B cell (primary cell): ENCODE measurements around the gene CGB3. TPM values are rescaled to one million over a fixed set of nuclear protein-coding genes. Genes with fewer than 3 reads are reported as not detected.

Experiments used
- ATAC-seq: fragments of 200-7000 bp; cut with Tn5 transposase; one replicate; pipeline ENCODE4 v1.10.0; 2021; ENCODE audit warnings: low read depth, mild to moderate bottlenecking, moderate number of reproducible peaks, moderate library complexity
- CTCF ChIA-PET: fragments of 350-600 bp; sonication (Branson Sonifier 250); formaldehyde crosslinking; loops from one replicate; lab custom pipeline; 2021; ENCODE audit warnings: antibody characterized with exemption, inconsistent platforms; lab: Charles Lee
- POLR2A ChIA-PET: fragments of 350-600 bp; sonication (Branson Sonifier 250); formaldehyde crosslinking; loops from one replicate; lab custom pipeline; 2021; ENCODE audit warnings: antibody characterized with exemption; lab: Charles Lee
- DNase-seq: peaks from one replicate; pipeline ENCODE4 v3.0.0; 2013
- H2AFZ ChIP-seq: 2 replicates; pipeline ENCODE4 v1.6.1; 2012; ENCODE audit warnings: mild to moderate bottlenecking, low read depth, low read length; ENCODE audit not compliant: insufficient read depth, poor library complexity, severe bottlenecking
- H3K27ac ChIP-seq, 2 donors: 1 replicate in 1 of 2; 2 replicates in 1 of 2; pipeline ENCODE4 v1.5.1; 2012 to 2013; ENCODE audit warnings: low read length in 2 of 2, mild to moderate bottlenecking in 2 of 2, moderate library complexity in 1 of 2
- H3K27me3 ChIP-seq, 4 experiments: fragments of 200-600 bp in 1 of 4; sonication (generic) in 1 of 4; replicated peaks in 1 of 4; 1 replicate in 2 of 4; 2 replicates in 2 of 4; pipeline versions ENCODE4 v1.6.1 to v1.7.0; 2013 to 2016; ENCODE audit warnings: low read length in 3 of 4, mild to moderate bottlenecking in 2 of 4, mixed read lengths in 1 of 4, moderate library complexity in 1 of 4; ENCODE audit not compliant: insufficient read depth in 4 of 4, control insufficient read depth in 3 of 4; ENCODE audit errors: control extremely low read depth in 1 of 4
- H3K36me3 ChIP-seq, 2 experiments: replicated peaks in 1 of 2; 1 replicate in 1 of 2; 2 replicates in 1 of 2; pipeline versions ENCODE4 v1.6.1 to v1.7.1; 2013; ENCODE audit warnings: low read length in 1 of 2; ENCODE audit not compliant: insufficient read depth in 2 of 2, control insufficient read depth in 1 of 2; ENCODE audit errors: control extremely low read depth in 1 of 2, extremely low read depth in 1 of 2
- H3K4me1 ChIP-seq, 2 donors: fragments of 200-600 bp in 1 of 2; sonication (generic) in 1 of 2; 1 replicate in 1 of 2; 2 replicates in 1 of 2; pipeline versions ENCODE4 v1.5.1 to v1.6.1; 2013 to 2017; ENCODE audit warnings: low read length in 2 of 2; ENCODE audit not compliant: control insufficient read depth in 2 of 2, insufficient read depth in 2 of 2
- H3K4me2 ChIP-seq: replicated peaks from 2 replicates; pipeline ENCODE3; 2012; ENCODE audit warnings: mild to moderate bottlenecking, low read depth, low read length; ENCODE audit not compliant: poor library complexity, severe bottlenecking
- H3K4me3 ChIP-seq, 5 experiments: fragments of 200-600 bp in 1 of 5; sonication (generic) in 1 of 5; 1 replicate in 3 of 5; 2 replicates in 2 of 5; pipeline versions ENCODE4 v1.5.1 to v1.7.0; 2011 to 2016; ENCODE audit warnings: low read length in 4 of 5, mild to moderate bottlenecking in 4 of 5, low read depth in 2 of 5, control low read depth in 1 of 5, moderate library complexity in 1 of 5; ENCODE audit not compliant: insufficient read depth in 1 of 5; ENCODE audit errors: control extremely low read depth in 1 of 5, extremely low read depth in 1 of 5
- H3K79me2 ChIP-seq: fragments of 200-600 bp; sonication (generic); one replicate; pipeline ENCODE4 v1.6.0; 2016; ENCODE audit warnings: low read length; ENCODE audit not compliant: control insufficient read depth, insufficient read depth
- H3K9ac ChIP-seq: fragments of 200-600 bp; sonication (generic); 2 replicates; pipeline ENCODE4 v1.6.1; 2017; ENCODE audit warnings: mild to moderate bottlenecking, low read length, moderate library complexity
- H3K9me3 ChIP-seq, 3 donors: one replicate each; pipeline versions ENCODE4 v1.6.1 to v1.7.1; 2013; ENCODE audit warnings: low read length in 2 of 3; ENCODE audit not compliant: control insufficient read depth in 2 of 3, insufficient read depth in 1 of 3; ENCODE audit errors: control extremely low read depth in 1 of 3
- H4K20me1 ChIP-seq: 2 replicates; pipeline ENCODE4 v1.6.0; 2012; ENCODE audit warnings: mild to moderate bottlenecking, low read length; ENCODE audit not compliant: insufficient read depth, control insufficient read depth, poor library complexity, severe bottlenecking
- H3K27ac Mint-ChIP-seq: one replicate; pipeline ENCODE4 v1.8.0; 2021; ENCODE audit warnings: mixed read lengths
- H3K27me3 Mint-ChIP-seq: one replicate; pipeline ENCODE4 v1.8.0; 2021; ENCODE audit warnings: mixed read lengths
- H3K4me1 Mint-ChIP-seq: one replicate; pipeline ENCODE4 v1.8.0; 2021; ENCODE audit warnings: mixed read lengths
- H3K4me3 Mint-ChIP-seq: one replicate; pipeline ENCODE4 v1.8.0; 2021; ENCODE audit warnings: mixed read lengths
- H3K9me3 Mint-ChIP-seq: one replicate; pipeline ENCODE4 v1.8.0; 2022; ENCODE audit warnings: mixed read lengths; ENCODE audit not compliant: insufficient read depth
- EZH2 ChIP-seq: IDR thresholded peaks from 2 replicates; pipeline ENCODE4 v1.6.1; 2012; ENCODE audit warnings: borderline replicate concordance, low read depth, mild to moderate bottlenecking, moderate library complexity, low read length; ENCODE audit not compliant: insufficient read depth, poor library complexity, severe bottlenecking
- WGBS: methylation state at CpG from one replicate; pipeline ENCODE4 v1.1.5; 2013; ENCODE audit warnings: missing lambda C conversion rate; ENCODE audit not compliant: insufficient coverage; 5-methylcytosine and 5-hydroxymethylcytosine counted together
- intact Hi-C: fragments of 100-400 bp; cut with micrococcal nuclease; formaldehyde crosslinking; loops from one replicate; pipeline ENCODE4 v1.10.0; 2022
- polyA plus RNA-seq: library from polyadenylated mRNA; depleted of rRNA; stranded (reverse); fragments of >200 nt; gene quantifications from 2 replicates; pipeline ENCODE4 v1.2.3, GENCODE V29; 2012
- total RNA-seq, 2 donors: library from RNA; stranded (reverse); fragments of 120-200 nt in 1 of 2; gene quantifications; 1 replicate in 1 of 2; 2 replicates in 1 of 2; pipeline versions ENCODE4 v1.2.3 to v1.2.4, GENCODE V29; 2013 to 2022
- TF ChIP-seq, protein P1 (sequence below): fragments of 200-600 bp; IDR thresholded peaks from one replicate; pipeline ENCODE4 v1.8.0; 2022; ENCODE audit warnings: antibody characterized with exemption, mild to moderate bottlenecking

The CGB3 gene
- total and polyA plus RNA-seq, 2 donors (not counting 1 experiment from before 2014, with no cell fraction given), result not detected

DNA sequence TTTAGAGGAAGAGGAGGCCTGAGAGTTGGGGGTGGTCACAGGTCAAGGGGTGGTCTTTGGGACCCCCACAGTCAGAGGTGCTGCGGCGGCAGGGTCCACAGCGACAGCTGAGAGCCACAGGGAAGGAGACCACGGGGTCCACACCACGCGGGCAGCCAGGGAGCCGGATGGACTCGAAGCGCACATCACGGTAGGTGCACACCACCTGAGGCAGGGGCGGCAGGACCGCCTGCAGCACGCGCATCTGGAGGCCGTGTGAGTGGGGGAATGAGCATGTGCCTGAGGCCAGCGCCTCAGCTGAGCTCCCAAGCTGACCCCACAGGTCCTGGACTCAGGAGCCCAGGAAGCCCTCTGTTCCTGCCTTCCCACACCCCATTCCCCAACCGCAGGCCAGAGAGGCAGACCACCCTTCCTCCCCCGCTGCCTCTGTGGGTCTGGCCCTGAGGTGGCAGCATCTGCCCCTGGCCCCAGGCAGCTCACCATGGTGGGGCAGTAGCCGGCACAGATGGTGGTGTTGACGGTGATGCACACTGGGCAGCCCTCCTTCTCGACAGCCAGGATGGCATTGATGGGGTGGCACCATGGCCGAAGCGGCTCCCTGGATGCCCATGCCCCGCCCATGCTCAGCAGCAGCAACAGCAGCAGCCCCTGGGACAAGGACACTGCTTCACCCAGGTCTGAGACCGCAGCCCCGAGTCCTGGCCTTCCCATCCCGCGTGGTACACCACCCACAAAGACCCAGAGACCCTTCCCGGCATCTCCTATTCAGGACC lies 7.9 kb downstream of the CGB3 start:
- Histone ChIP-seq H3K4me1 (peaks cover 24 to 38% of the 10 kb centered on the region in 2 donors), H2AFZ (no peak overlapping the region), H3K9ac (no peak overlapping the region), H3K36me3 (peaks cover 0 to 15% of the 10 kb centered on the region in 2 experiments), H3K4me2 (no peak overlapping the region), H3K27me3 (peaks cover 0 to 9% (median 2%) of the 10 kb centered on the region in 4 experiments), H4K20me1 (no peaks in the 10 kb centered on the region), H3K4me3 (no peak overlapping the region), H3K79me2 (no peaks in the 10 kb centered on the region), H3K27ac (no peak overlapping the region), H3K9me3 (no peaks in the 10 kb centered on the region)
- ATAC-seq, result no peak
- Mint-ChIP-seq H3K4me1 (peaks cover 31% of the 10 kb centered on the region), H3K27ac (no peak overlapping the region), H3K27me3 (no peaks in the 10 kb centered on the region), H3K4me3 (peak overlapping the region; percentile 39), H3K9me3 (no peaks in the 10 kb centered on the region)
- intact Hi-C loops, result no loop called here
- TF ChIP-seq, protein P1, sequence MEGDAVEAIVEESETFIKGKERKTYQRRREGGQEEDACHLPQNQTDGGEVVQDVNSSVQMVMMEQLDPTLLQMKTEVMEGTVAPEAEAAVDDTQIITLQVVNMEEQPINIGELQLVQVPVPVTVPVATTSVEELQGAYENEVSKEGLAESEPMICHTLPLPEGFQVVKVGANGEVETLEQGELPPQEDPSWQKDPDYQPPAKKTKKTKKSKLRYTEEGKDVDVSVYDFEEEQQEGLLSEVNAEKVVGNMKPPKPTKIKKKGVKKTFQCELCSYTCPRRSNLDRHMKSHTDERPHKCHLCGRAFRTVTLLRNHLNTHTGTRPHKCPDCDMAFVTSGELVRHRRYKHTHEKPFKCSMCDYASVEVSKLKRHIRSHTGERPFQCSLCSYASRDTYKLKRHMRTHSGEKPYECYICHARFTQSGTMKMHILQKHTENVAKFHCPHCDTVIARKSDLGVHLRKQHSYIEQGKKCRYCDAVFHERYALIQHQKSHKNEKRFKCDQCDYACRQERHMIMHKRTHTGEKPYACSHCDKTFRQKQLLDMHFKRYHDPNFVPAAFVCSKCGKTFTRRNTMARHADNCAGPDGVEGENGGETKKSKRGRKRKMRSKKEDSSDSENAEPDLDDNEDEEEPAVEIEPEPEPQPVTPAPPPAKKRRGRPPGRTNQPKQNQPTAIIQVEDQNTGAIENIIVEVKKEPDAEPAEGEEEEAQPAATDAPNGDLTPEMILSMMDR, result no peak
- no peak for TF ChIP-seq EZH2
- DNase-seq, result peak; percentile 11
- ChIA-PET CTCF (no interaction called here), POLR2A (no interaction called here)
- 98% methylated on average over 15 of the region's 29 CpGs for WGBS

DNA sequence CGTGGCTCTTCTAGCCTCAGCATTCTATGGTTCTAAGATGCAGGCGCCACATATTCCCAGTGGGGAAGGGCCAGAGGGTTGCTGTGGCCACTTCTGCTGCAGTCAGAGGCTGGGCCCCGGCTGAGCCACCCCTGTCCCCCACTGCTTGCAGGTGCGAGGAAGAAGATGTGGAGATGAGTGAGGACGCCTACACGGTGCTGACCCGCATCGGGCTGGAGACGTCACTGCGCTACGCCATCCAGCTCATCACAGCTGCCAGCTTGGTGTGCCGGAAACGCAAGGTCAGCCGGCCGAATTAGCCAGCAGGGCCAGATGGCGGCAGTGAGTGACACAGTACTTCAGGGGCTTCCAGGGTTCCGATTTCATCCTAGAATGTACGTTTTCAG lies 9.3 kb downstream of the CGB3 start:
- ATAC-seq, result no peak
- intact Hi-C loops, result no loop called here
- H3K27me3 Mint-ChIP-seq, result no peaks in the 10 kb centered on the region
- POLR2A ChIA-PET, result no interaction called here
- Histone ChIP-seq H4K20me1 (no peaks in the 10 kb centered on the region), H3K9me3 (no peaks in the 10 kb centered on the region), H3K4me1 (peaks cover 15 to 25% of the 10 kb centered on the region in 2 donors), H3K9ac (no peak overlapping the region), H3K4me3 (no peak overlapping the region), H3K4me2 (no peak overlapping the region), H3K27ac (no peak overlapping the region), H3K27me3 (peaks cover 0 to 9% (median 2%) of the 10 kb centered on the region in 4 experiments), H3K79me2 (no peaks in the 10 kb centered on the region), H2AFZ (no peak overlapping the region), H3K36me3 (peaks cover 0 to 26% of the 10 kb centered on the region in 2 experiments)
- WGBS, result 93% methylated on average over 18 of the region's 18 CpGs
- DNase-seq, result no peak
- peaks cover 18% of the 10 kb centered on the region for H3K4me1 Mint-ChIP-seq
- TF ChIP-seq, protein P1, result no peak
- TF ChIP-seq EZH2, result no peak
- no peak overlapping the region for H3K4me3 Mint-ChIP-seq
- no peaks in the 10 kb centered on the region for H3K9me3 Mint-ChIP-seq
- no peak overlapping the region for H3K27ac Mint-ChIP-seq
- CTCF ChIA-PET, result no interaction called here
